Astrocyte of the spinal cord (primary cell): ENCODE measurements around the gene PHF12.
A peak's percentile ranks its signal among the peaks of the same experiment; 100 is the strongest.

Experiments used
- DNase-seq: peaks from one replicate; pipeline ENCODE4 v3.0.0; 2011; ENCODE audit warnings: low read depth, low spot score
- H3K4me3 ChIP-seq: 2 replicates; pipeline ENCODE4 v1.5.1; 2011; ENCODE audit warnings: low read depth, mild to moderate bottlenecking, low read length, moderate library complexity
- in situ Hi-C: cut with HindIII; loops from 2 replicates; pipeline ENCODE4 v1.10.0; 2017; ENCODE audit warnings: low sequenced_read_pairs
- TF ChIP-seq, protein P1 (sequence below): IDR thresholded peaks from 2 replicates; pipeline ENCODE4 v1.5.1; 2012; ENCODE audit warnings: low read depth, mild to moderate bottlenecking, low read length, inconsistent platforms

PHF12 gene

DNA sequence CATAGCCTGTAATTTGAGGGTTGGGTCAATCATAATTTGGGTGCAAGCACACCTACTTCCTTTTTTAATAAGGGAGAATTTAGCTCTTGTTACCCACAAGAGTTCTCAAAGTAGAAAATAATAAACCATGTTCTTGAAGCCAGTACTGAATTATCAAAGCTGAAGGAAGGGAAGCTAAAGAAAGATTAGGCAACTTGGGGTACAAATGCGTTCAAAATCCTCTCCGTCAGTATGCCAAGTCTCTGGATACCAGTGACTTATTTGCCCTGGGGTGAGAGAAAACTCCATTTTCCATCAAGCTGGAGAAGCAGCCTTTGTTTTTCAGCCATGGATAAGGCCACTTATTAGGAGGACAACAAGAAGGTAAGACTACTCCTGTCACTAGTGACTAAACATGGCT, 25.0 kb downstream of the PHF12 start:
- TF ChIP-seq, protein P1, sequence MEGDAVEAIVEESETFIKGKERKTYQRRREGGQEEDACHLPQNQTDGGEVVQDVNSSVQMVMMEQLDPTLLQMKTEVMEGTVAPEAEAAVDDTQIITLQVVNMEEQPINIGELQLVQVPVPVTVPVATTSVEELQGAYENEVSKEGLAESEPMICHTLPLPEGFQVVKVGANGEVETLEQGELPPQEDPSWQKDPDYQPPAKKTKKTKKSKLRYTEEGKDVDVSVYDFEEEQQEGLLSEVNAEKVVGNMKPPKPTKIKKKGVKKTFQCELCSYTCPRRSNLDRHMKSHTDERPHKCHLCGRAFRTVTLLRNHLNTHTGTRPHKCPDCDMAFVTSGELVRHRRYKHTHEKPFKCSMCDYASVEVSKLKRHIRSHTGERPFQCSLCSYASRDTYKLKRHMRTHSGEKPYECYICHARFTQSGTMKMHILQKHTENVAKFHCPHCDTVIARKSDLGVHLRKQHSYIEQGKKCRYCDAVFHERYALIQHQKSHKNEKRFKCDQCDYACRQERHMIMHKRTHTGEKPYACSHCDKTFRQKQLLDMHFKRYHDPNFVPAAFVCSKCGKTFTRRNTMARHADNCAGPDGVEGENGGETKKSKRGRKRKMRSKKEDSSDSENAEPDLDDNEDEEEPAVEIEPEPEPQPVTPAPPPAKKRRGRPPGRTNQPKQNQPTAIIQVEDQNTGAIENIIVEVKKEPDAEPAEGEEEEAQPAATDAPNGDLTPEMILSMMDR: no peak
- no peak for DNase-seq
- H3K4me3 ChIP-seq: no peak overlapping the region
- in situ Hi-C loops: no loop called here

- TF ChIP-seq, protein P1: no peak
- in situ Hi-C loops: no loop called here
- DNase-seq: peak; percentile 83
- no peak overlapping the region for H3K4me3 ChIP-seq
These were observed 25.4 kb downstream of the PHF12 start for GRCh38 chr17:28925912-28926365.

DNA sequence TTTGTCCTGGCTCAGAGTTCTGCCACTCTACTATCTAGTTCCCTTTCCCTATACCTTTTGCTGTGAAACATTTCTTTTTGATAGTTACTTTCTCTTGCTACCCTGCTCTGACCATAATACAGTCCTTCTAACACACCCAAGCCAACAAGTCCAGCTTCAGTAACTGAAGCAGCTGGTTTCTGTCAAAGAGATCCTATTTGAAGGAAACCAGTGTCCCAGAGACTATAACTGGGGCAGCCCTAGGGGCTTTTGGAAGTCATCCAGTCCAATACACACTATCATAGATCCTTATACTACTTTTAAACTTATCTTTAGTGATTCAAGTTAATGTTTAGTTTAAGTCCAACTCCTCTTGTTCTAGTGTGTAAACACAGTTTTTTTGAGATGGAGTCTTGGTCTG, 31.1 kb downstream of the PHF12 start:
- in situ Hi-C loops: no loop called here
- TF ChIP-seq, protein P1: no peak
- no peak overlapping the region for H3K4me3 ChIP-seq
- no peak for DNase-seq

GRCh38 chr17:28918295-28918694, 33.0 kb downstream of the PHF12 start:
- in situ Hi-C loops: no loop called here
- no peak for DNase-seq
- TF ChIP-seq, protein P1: no peak
- H3K4me3 ChIP-seq: no peak overlapping the region

DNA sequence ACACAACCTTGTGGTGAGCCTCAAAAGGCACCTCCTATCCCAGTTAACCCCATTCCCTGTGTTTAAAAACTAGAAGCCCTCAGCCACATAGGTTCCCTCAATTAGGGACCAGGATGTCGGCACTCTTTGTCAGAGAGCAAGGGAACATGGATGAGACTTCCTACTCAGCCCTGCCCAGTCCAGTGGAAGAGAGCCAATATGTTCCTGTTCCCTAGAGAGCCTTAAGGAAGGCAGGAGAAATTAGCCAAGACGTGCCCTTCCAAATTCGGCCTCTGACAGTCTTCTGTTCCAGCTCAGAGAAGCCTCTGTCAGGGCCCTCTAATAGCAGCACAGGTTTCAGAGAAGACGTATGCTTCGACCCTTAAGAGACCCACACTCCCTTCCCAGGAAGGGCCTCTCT, 33.9 kb downstream of the PHF12 start:
- TF ChIP-seq, protein P1: no peak
- in situ Hi-C loops: no loop called here
- DNase-seq: no peak
- no peak overlapping the region for H3K4me3 ChIP-seq

GRCh38 chr17:28917029-28917428, 34.3 kb downstream of the PHF12 start:
- no peak overlapping the region for H3K4me3 ChIP-seq
- DNase-seq: no peak
- TF ChIP-seq, protein P1: no peak
- in situ Hi-C loops: no loop called here
